Activated CD8-positive, alpha-beta memory T cell treated with anti-CD3 and anti-CD28 coated beads for 36 hours (primary cell): ENCODE results near the gene PSMB3. TPM values are rescaled to one million over a fixed set of nuclear protein-coding genes. Genes with fewer than 3 reads are reported as not detected.
"Not testable (repeated sequence)": the region's sequence is repeated elsewhere in the genome, so short reads cannot be mapped to it uniquely, and the experiment has no call there.

Source experiments
- CTCF ChIA-PET: fragments of 350-600 bp; sonication (Branson Sonifier 250); formaldehyde crosslinking; loops from one replicate; lab custom pipeline; 2021; ENCODE audit warnings: antibody characterized with exemption; lab: Charles Lee
- POLR2A ChIA-PET: fragments of 350-600 bp; sonication (Branson Sonifier 250); formaldehyde crosslinking; loops from one replicate; lab custom pipeline; 2021; ENCODE audit warnings: antibody characterized with exemption; lab: Charles Lee
- total RNA-seq, 2 experiments: library from RNA; stranded (reverse); gene quantifications; one replicate each; pipeline ENCODE4 v1.2.3, GENCODE V29; 2021

The PSMB3 gene
- total RNA-seq, 2 experiments from 2014 or later = 299 to 330 TPM

DNA sequence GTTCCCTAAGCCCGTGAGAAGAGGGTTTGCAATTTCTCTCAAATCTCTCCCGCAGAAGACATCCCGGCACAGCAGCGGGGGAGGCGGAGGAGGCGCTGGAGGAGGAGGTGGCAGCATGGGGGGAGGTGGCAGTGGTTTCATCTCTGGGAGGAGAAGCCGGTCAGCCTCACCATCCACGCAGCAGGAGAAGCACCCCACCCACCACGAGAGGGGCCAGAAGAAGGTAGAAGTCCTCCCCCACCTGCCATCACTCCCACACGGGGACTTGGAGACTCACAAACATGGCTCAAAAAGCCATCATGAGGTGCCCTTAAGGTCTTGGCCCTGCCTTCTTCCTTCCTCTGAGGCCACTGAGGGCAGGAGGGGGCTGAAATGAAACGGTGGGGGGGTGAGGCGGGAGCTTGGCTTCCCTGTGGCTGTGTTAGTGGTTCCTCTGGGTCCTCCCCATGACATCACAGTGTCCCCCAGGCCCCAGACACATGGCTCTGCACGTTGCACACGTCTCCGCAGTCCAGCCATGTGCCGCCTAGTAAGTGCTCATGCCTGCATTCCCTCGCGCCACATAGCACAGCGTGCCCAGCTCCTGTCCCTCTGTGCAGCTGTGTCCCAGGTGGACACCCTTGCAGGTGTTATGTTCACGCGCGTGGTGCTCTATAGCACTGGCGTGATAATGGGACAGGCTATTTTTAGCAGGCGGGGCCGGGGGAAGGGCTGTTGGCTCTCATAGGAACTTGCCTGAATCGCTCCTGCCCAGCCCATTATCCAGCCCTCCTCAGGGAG lies 40.6 kb upstream of the PSMB3 start:
- CTCF ChIA-PET = interaction anchor here (0.6 to 2.2 kb wide), 4 partner anchors 15 to 35 kb away, joined by 3 to 8 read pairs (median 4); no protein-coding TSS in a partner anchor
- POLR2A ChIA-PET = interaction anchor here (1.4 kb wide), 1 partner anchor 17 kb away, joined by 4 read pairs; no protein-coding TSS in a partner anchor

GRCh38 chr17:38712593-38712992 lies 39.9 kb upstream of the PSMB3 start:
- ChIA-PET POLR2A (no interaction called here), CTCF (interaction anchor here (0.6 to 2.2 kb wide), 4 partner anchors 14 to 36 kb away, joined by 3 to 8 read pairs (median 4); no protein-coding TSS in a partner anchor)

DNA sequence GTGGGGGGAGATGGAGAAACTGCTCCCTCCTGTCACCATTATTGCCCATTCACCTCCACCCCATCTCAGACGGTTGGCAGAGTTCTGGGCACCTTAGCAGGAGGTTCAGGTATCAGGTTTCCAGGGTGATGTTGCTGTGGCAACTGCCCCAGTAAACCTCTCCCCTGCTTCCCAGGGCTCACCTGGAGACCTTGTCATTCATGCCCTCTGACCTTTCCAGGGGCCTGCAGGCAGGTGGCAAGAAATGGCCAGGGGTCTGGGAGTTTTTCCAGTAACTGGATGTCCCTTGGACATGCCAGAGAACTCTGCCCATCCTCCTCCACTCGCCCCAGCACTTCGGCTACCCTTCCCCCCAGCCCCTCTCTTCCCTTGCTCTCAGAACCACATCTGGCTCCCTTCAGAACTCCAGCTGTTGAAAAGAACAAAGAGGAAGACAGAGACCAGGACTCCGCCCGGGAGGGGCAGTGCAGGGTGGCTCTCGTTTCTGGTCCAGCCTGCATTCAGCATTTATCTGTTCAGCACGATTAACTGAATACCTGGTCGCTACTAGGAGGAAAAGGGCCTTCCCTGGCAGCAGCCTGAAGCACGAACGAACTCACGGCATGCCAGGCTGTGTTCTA lies 39.0 kb upstream of the PSMB3 start:
- POLR2A ChIA-PET = no interaction called here
- CTCF ChIA-PET = interaction anchor here (1.4 kb wide), 1 partner anchor 154 kb away, joined by 3 read pairs; no protein-coding TSS in a partner anchor

DNA sequence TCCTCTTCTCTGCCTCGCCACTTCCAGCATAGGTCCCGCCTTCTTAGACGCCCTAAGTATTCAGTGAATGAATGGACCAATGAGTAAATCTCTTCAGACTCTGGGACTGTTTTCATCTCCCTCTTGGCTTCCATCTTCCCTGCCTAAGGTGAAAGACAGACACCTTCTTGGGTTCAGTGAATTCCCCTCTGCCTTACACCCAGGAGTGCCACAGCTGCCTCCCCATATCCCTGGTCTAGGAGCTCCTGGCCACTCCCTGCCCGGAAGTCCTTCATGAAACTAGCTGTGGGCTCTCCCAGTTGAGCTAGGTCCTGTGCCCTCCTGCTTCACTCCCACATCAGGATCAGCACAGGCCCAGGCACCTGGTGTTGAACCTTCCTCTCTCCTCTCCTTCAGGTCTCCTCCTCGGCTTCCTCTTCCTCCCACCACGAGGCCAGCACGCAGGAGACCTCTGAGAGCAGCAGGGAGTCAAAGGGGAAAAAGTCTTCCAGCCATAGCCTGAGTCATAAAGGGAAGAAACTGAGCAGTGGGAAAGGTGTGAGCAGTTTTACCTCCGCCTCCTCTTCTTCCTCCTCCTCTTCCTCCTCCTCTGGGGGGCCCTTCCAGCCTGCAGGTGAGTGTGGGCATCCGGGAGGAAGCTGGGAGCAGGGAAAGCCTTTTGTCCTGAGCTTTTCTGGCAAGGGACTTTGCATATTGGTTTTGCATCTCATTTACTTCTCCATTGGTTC lies 37.2 kb upstream of the PSMB3 start:
- POLR2A ChIA-PET = interaction anchor here (0.5 to 2.6 kb wide), 5 partner anchors 9 to 34 kb away, joined by 3 to 8 read pairs (median 4); partner anchors contain the start of gene MLLT6
- CTCF ChIA-PET = interaction anchor here (0.7 to 1.1 kb wide), 4 partner anchors 9 to 20 kb away, joined by 3 to 5 read pairs (median 4); no protein-coding TSS in a partner anchor

GRCh38 chr17:38716368-38717005 lies 36.1 kb upstream of the PSMB3 start:
- CTCF ChIA-PET = interaction anchor here (0.9 to 1.2 kb wide), 3 partner anchors 11 to 18 kb away, joined by 3 to 4 read pairs (median 3); no protein-coding TSS in a partner anchor
- POLR2A ChIA-PET = interaction anchor here (1.4 to 2.6 kb wide), 3 partner anchors 10 to 11 kb away, joined by 3 to 8 read pairs (median 4); partner anchors contain the start of gene MLLT6

DNA sequence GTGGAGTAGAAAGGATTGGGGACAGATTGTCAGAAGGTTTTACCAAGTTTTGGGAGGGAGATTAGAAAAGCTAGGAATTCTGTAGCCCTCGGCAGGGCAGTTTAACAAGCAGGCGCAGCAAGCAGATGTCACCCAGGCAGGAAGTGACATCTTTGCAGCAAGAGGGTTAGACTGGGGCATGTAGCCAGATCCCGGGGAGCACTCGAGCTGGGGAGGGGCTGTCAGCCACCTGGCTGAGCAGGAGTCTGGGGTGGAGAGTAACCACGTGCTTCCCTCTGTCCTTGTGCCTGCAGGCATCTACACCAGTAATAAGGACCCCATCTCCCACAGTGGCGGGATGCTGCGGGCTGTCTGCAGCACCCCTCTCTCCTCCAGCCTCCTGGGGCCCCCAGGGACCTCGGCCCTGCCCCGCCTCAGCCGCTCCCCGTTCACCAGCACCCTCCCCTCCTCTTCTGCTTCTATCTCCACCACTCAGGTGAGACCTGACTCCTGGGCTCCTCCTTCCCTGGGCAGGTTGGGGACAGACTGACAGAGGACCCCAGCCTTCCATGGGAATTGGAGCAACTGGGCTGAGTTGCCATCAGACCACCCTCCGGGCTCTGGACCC lies 35.3 kb upstream of the PSMB3 start:
- CTCF ChIA-PET = interaction anchor here (1.0 to 1.2 kb wide), 2 partner anchors 10 to 11 kb away, joined by 3 read pairs; no protein-coding TSS in a partner anchor
- POLR2A ChIA-PET = interaction anchor here (1.6 to 2.6 kb wide), 2 partner anchors 11 to 12 kb away, joined by 4 to 8 read pairs; partner anchors contain the start of gene MLLT6

GRCh38 chr17:38719289-38719942 lies 33.1 kb upstream of the PSMB3 start:
- CTCF ChIA-PET = interaction anchor here (1.5 to 2.3 kb wide), 5 partner anchors 9 to 42 kb away, joined by 4 to 12 read pairs (median 6); no protein-coding TSS in a partner anchor
- POLR2A ChIA-PET = interaction anchor here (1.1 to 2.2 kb wide), 3 partner anchors 10 to 14 kb away, joined by 3 to 9 read pairs (median 6); partner anchors contain the start of gene MLLT6

DNA sequence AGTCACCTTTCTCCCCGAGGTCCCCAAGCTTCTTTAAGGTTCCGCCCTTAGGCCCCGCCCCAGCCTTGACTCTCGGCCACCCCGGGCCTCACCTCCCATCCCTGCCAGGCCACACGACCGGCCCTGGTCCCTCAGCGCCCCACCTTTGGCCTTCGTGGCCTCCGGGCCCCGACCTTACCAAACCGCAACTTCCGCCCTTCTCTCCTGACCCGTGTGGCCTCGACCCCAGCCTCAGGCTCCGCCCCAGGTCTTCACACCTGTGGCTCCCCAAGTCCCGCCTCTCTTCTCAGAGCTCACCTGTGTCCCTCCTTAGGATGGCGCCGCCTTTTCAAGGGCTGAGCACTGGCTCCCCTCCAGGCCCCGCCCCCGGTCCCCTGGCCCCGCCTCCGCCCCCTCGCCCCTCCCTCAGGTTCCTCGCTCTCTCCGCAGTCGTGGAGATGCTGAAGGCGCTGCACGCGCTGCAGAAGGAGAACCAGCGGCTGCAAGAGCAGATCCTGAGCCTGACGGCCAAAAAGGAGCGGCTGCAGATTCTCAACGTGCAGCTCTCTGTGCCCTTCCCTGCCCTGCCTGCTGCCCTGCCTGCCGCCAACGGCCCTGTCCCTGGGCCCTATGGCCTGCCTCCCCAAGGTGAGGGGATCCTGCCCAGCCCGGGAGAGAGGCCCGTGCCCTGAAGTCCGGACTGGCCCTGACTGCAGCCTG lies 32.4 kb upstream of the PSMB3 start:
- CTCF ChIA-PET = interaction anchor here (0.7 to 2.3 kb wide), 6 partner anchors 9 to 43 kb away, joined by 3 to 12 read pairs (median 6); no protein-coding TSS in a partner anchor
- POLR2A ChIA-PET = interaction anchor here (1.1 to 2.2 kb wide), 3 partner anchors 10 to 15 kb away, joined by 3 to 9 read pairs (median 6); partner anchors contain the start of gene MLLT6

DNA sequence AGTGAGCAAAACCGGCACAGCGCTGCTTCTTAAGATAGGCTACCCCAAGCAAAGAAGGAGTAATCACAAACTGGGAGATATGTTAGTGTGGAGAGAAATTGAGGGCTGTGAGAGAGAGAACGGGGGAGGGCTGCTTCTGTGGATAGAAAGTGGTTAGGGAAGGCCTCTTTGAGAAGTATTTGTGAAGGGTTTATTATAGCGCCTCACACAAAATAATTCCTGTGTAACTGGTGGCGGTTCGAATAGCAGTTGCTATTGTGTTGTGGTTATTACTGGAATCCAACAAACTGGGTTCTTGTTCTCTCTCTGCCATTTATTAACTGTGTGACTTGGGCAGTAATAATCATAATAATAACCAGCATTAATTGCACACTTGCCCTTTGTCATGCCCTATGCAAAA lies 31.6 kb upstream of the PSMB3 start:
- ChIA-PET POLR2A (interaction anchor here (0.6 to 2.2 kb wide), 2 partner anchors 14 kb away, joined by 3 to 6 read pairs; no protein-coding TSS in a partner anchor), CTCF (interaction anchor here (0.7 to 2.1 kb wide), 2 partner anchors 10 kb away, joined by 3 to 6 read pairs; no protein-coding TSS in a partner anchor)

DNA sequence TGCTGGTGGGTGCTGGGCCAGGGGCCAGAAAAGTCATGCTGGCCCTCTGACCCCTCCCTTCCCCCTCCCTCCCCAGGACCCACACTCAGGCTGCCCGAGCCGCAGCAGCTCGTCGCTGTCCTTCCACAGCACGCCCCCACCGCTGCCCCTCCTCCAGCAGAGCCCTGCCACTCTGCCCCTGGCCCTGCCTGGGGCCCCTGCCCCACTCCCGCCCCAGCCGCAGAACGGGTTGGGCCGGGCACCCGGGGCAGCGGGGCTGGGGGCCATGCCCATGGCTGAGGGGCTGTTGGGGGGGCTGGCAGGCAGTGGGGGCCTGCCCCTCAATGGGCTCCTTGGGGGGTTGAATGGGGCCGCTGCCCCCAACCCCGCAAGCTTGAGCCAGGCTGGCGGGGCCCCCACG lies 30.7 kb upstream of the PSMB3 start:
- POLR2A ChIA-PET = interaction anchor here (0.5 kb wide), 1 partner anchor 18 kb away, joined by 3 read pairs; no protein-coding TSS in a partner anchor
- CTCF ChIA-PET = interaction anchor here (0.9 to 1.0 kb wide), 2 partner anchors 13 to 46 kb away, joined by 3 read pairs; no protein-coding TSS in a partner anchor

- POLR2A ChIA-PET = no interaction called here
- CTCF ChIA-PET = interaction anchor here (1.7 kb wide), 1 partner anchor 10 kb away, joined by 5 read pairs; no protein-coding TSS in a partner anchor
Observed at GRCh38 chr17:38724337-38724988, 28.1 kb upstream of the PSMB3 start.

DNA sequence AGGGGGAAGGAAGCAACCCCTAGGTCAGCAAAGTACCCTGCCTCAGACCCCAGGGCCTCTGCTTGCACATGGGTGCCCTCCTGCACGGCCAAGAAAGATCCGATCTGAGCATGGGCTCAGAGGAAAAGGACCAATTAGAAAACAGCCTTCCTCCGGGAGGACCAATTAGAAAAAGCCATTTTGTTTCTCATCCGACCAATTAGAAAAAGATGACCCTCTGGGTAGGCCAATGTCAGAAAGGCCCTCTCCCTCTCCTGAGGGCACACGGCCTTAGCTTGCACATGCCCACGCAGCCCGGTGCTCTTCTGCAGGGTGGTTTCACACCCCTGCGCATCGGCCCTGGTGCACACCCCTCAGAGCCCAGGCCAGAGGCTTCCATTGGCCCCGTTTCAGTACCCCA lies 27.5 kb upstream of the PSMB3 start:
- CTCF ChIA-PET = interaction anchor here (1.7 kb wide), 1 partner anchor 10 kb away, joined by 5 read pairs; no protein-coding TSS in a partner anchor
- POLR2A ChIA-PET = no interaction called here

- CTCF ChIA-PET = interaction anchor here (0.6 kb wide), 1 partner anchor 212 kb away, joined by 3 read pairs; no protein-coding TSS in a partner anchor
Observed at GRCh38 chr17:38726145-38726544, 26.4 kb upstream of the PSMB3 start.

DNA sequence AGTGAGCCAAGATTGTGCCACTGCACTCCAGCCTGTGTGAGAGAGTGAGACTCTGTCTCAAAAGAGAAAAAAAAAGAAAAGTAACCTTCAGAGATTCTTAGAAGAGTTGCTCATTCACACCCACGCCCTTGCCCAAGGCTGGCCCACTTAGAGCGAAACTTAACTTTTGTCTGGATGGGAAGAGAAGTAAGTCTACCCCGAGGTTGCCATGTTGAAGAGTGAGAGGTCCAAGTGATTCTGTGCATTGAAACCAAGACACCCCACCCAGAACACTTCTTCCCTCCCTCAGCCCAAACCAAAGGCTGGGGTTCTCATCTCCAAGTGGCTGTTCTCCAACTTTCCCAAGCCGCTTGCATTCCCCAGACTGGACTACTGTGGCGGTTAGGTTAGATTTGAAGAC lies 24.8 kb upstream of the PSMB3 start:
- ChIA-PET POLR2A (interaction anchor here (0.8 to 2.5 kb wide), 6 partner anchors 9 to 143 kb away, joined by 3 to 17 read pairs (median 6); partner anchors contain the start of gene MLLT6), CTCF (interaction anchor here (0.8 to 3.1 kb wide), 11 partner anchors 11 to 170 kb away, joined by 3 to 20 read pairs (median 3); partner anchors contain the start of gene EPOP)

More at GRCh38 chr17:38726145-38726544, 26.4 kb upstream of the PSMB3 start:
- POLR2A ChIA-PET = not testable (repeated sequence)

- POLR2A ChIA-PET = interaction anchor here (0.8 to 2.5 kb wide), 4 partner anchors 17 to 27 kb away, joined by 3 to 17 read pairs (median 8); partner anchors contain the start of gene MLLT6
Observed at GRCh38 chr17:38728290-38728831, 24.2 kb upstream of the PSMB3 start.

More at GRCh38 chr17:38728290-38728831, 24.2 kb upstream of the PSMB3 start:
- CTCF ChIA-PET = interaction anchor here (0.7 to 3.1 kb wide), 15 partner anchors 9 to 425 kb away, joined by 3 to 20 read pairs (median 3); partner anchors contain the start of gene EPOP
